ENCODE results near the gene CD151. TPM values are rescaled to one million over a fixed set of nuclear protein-coding genes. Genes with fewer than 3 reads are reported as not detected.
A peak's percentile ranks its signal among the peaks of the same experiment; 100 is the strongest.

The CD151 gene
- polyA plus RNA-seq, 3 donors from 2014 or later, result 19.7 to 25.7 (median 23.7) TPM

DNA sequence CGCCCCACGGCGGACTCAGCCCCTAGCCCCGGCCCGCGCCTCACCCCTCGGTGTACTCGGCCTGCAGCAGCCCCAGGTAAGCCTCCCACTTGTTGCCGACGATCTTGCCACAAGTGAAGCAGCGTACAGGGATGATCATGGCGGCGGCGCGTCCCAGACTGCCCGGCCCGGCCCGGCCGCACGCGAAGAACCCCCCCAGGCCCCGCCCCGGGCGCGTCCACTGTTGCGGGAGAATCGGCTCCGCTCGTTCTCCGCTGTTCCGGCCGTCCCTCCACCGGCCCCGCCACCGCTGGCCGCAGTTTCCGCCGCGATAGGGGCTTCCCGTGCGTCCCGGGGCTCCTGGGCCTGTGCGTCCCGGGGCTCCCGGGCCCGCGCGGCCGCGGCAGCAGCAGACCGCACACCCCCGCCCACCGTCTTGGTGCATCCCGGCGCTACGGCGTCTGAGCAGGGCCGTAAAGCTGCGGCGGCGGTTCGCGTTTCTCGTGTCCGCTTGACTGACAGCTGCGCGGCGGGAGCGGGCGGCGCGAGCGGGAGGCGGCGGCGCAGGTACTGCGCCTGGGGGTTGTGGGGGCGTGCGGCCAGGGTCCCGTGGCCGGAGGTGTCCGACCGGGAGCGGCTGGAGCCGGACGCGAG, 9.7 kb downstream of the CD151 start, which contains the start of the genes POLR2L and TSPAN4:
Gene POLR2L, minus strand, starts transcription at position 160 of the 633 bp plus-strand sequence. Its CDS starts 21 bp downstream, at position 139.
Gene TSPAN4, plus strand, starts transcription at position 483 of the 633 bp plus-strand sequence. CDS start 7,453 bp downstream, outside the sequence.
- Mint-ChIP-seq H3K4me1 (peaks cover 27 to 36% of the 10 kb centered on the region in 2 donors), H3K27me3 (ENCODE audit: low read depth in 3 of 3) (peaks cover 3 to 8% (median 7%) of the 10 kb centered on the region in 3 donors), H3K4me3 (peak within 1 kb of the TSS; percentile 85 to 89 (median 87)), H3K36me3 (no peaks in the 10 kb centered on the region), H3K27ac (peak within 1 kb of the TSS; percentile 55 to 82 (median 68)), H3K9me3 (no peaks in the 10 kb centered on the region)
- DNase-seq, result peak; percentile 86 to 87 (median 87)

DNA sequence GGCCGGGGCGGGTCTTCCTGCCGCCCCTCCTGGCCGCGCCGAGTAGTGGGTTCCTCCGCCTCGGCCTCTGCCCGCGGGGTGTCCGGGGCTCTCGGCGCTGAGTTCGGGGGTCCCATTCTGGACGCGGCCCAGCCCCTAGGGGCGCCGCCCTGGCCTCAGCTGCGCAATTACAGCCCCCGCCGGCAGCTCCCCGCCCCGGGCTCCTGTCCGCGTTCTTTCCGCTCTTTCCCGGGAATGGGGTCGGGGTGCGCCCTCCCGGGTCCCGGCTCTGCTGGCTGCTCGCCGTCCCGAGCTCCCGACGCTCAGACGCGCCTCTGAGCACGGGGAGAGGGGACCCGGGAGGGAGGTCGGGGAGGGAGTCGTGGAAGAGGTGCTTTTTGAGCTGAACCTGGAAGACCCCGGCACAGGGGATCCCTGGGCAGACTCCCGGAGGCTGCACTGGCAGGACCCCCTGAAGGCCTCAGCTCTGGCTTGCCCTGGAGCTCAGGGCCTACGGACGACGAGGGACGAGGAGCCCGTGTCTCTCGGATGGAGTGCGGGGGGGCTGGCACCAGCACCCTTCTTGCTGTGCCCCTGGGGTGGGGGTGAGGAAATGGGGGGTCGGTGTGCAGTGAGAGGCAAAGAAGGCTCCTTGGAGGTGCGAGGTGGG, 10.5 kb downstream of the CD151 start:
- Mint-ChIP-seq H3K4me1 (peaks cover 19 to 28% of the 10 kb centered on the region in 2 donors), H3K36me3 (no peaks in the 10 kb centered on the region), H3K27me3 (ENCODE audit: low read depth in 3 of 3) (peaks cover 3 to 8% (median 7%) of the 10 kb centered on the region in 3 donors), H3K9me3 (no peaks in the 10 kb centered on the region), H3K4me3 (peak overlapping the region; percentile 68 to 84 (median 78)), H3K27ac (peak overlapping the region in 4 of 6 donors; percentile 35 to 79 (median 66))
- no peak for DNase-seq

- peak overlapping the region in 4 of 6 donors; percentile 35 to 79 (median 66) for H3K27ac Mint-ChIP-seq
- DNase-seq, result peak in 2 of 3 donors; percentile 39 to 46
- H3K4me1 Mint-ChIP-seq, result peaks cover 18 to 29% of the 10 kb centered on the region in 2 donors
Measured at GRCh38 chr11:843818-844692, 11.3 kb downstream of the CD151 start.

GRCh38 chr11:844693-845644, 12.2 kb downstream of the CD151 start:
- H3K27me3 Mint-ChIP-seq (ENCODE audit: low read depth in 3 of 3), result peaks cover 1 to 8% (median 7%) of the 10 kb centered on the region in 3 donors
- H3K36me3 Mint-ChIP-seq, result no peaks in the 10 kb centered on the region
- peak overlapping the region in 1 of 6 donors; percentile 45 for H3K27ac Mint-ChIP-seq
- peaks cover 18 to 28% of the 10 kb centered on the region in 2 donors for H3K4me1 Mint-ChIP-seq
- H3K4me3 Mint-ChIP-seq, result peak overlapping the region in 3 of 5 donors; percentile 17 to 42 (median 21)
- H3K9me3 Mint-ChIP-seq, result no peaks in the 10 kb centered on the region
- DNase-seq, result no peak

More at GRCh38 chr11:843818-844692, 11.3 kb downstream of the CD151 start:
- Mint-ChIP-seq H3K9me3 (no peaks in the 10 kb centered on the region), H3K4me3 (peak overlapping the region; percentile 68 to 84 (median 78)), H3K36me3 (no peaks in the 10 kb centered on the region), H3K27me3 (ENCODE audit: low read depth in 3 of 3) (peaks cover 3 to 8% (median 7%) of the 10 kb centered on the region in 3 donors)

GRCh38 chr11:845872-846495, 13.2 kb downstream of the CD151 start:
- peaks cover 8 to 18% of the 10 kb centered on the region in 2 donors for H3K4me1 Mint-ChIP-seq
- peaks cover 1 to 8% (median 7%) of the 10 kb centered on the region in 3 donors for H3K27me3 Mint-ChIP-seq (ENCODE audit: low read depth in 3 of 3)
- H3K4me3 Mint-ChIP-seq, result no peak overlapping the region
- H3K9me3 Mint-ChIP-seq, result no peaks in the 10 kb centered on the region
- no peaks in the 10 kb centered on the region for H3K36me3 Mint-ChIP-seq
- no peak for DNase-seq
- no peak overlapping the region for H3K27ac Mint-ChIP-seq

DNA sequence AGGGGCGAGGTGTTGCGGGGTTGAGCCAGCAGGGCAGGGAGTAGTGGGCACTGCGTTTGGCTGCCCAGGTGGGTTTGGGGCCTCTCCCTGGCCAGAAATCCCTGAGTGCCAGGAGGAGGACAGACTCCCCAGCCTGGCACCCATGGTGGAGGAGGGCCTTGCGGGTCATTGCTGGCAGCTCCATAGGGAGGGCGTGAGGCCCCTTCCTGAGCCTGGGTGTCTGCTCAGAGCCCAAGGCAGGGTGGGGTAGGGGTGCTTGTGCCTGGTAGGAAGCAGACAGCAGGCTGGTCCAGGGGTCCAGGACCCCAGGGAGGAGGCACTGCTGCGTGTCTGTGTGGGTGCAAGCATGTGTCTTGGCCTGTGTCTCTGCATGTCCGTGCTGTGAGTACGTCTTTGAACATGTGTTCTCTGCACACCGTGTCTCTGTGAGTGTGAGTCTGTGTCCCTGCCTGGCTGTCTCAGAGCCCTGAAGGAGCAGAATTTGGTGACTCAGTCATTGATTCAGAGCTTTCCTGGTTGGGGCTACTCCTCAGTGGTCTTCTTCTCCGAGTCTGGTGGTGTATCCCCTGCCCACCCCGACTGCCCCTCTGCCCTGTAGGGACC, 13.8 kb downstream of the CD151 start:
- H3K27me3 Mint-ChIP-seq (ENCODE audit: low read depth in 3 of 3), result peaks cover 1 to 8% (median 7%) of the 10 kb centered on the region in 3 donors
- no peaks in the 10 kb centered on the region for H3K9me3 Mint-ChIP-seq
- peak overlapping the region in 1 of 6 donors; percentile 65 for H3K27ac Mint-ChIP-seq
- H3K4me1 Mint-ChIP-seq, result peaks cover 5 to 13% of the 10 kb centered on the region in 2 donors
- no peaks in the 10 kb centered on the region for H3K36me3 Mint-ChIP-seq
- no peak overlapping the region for H3K4me3 Mint-ChIP-seq
- DNase-seq, result no peak

GRCh38 chr11:847876-848275, 15.1 kb downstream of the CD151 start:
- H3K4me3 Mint-ChIP-seq, result no peak overlapping the region
- peaks cover 5 to 13% of the 10 kb centered on the region in 2 donors for H3K4me1 Mint-ChIP-seq
- no peak overlapping the region for H3K27ac Mint-ChIP-seq
- H3K27me3 Mint-ChIP-seq (ENCODE audit: low read depth in 3 of 3), result peaks cover 0 to 10% (median 7%) of the 10 kb centered on the region in 3 donors
- H3K9me3 Mint-ChIP-seq, result peaks cover 0 to 1% (median 0%) of the 10 kb centered on the region in 6 donors
- H3K36me3 Mint-ChIP-seq, result no peaks in the 10 kb centered on the region
- DNase-seq, result no peak

- Mint-ChIP-seq H3K36me3 (no peaks in the 10 kb centered on the region), H3K4me1 (peaks cover 4 to 11% of the 10 kb centered on the region in 2 donors), H3K4me3 (peak overlapping the region in 4 of 5 donors; percentile 10 to 52 (median 44)), H3K9me3 (peaks cover 0 to 1% (median 0%) of the 10 kb centered on the region in 6 donors), H3K27ac (no peak overlapping the region), H3K27me3 (ENCODE audit: low read depth in 3 of 3) (peaks cover 0 to 9% (median 6%) of the 10 kb centered on the region in 3 donors)
- peak; percentile 66 to 69 (median 67) for DNase-seq
Measured at GRCh38 chr11:848380-848931, 15.7 kb downstream of the CD151 start.

DNA sequence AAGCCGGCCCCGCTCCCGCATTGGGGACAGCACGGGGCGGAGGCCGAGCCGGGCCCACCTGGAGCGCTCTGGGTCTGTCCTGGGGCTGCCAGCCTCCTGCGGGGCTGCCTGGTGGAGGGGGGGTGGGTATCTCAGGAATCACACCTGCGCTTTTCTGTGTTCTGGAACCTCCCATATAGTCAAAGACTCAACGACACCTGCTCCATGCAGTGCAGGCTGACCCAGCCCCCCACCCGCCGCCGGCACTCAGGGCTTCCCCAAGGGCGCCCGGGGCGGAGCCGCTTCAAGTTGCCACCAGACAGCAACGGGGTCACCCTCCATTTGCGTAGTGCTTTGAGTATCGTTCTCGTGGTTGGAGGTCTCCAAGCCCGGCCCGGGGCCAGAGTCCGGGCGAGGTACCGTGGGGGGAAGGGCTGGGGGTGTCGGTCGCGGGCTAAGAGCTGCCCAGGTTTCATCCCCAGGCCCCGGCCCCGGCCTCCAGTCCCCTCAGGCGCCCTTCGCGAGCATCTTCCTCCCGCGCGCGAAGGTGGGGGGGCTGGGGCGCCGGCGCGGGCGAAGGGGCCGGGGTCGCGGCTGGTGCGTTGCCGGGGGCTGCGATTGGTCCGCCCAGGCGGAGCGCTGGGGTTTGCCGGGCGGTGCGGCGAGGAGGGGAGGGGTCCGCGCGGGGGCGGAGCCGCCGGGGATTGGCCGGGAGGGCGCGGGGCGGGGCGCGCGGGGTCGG, 16.5 kb downstream of the CD151 start:
- no peaks in the 10 kb centered on the region for H3K36me3 Mint-ChIP-seq
- H3K27ac Mint-ChIP-seq, result no peak overlapping the region
- no peak for DNase-seq
- H3K4me1 Mint-ChIP-seq, result peaks cover 0 to 5% of the 10 kb centered on the region in 2 donors
- H3K9me3 Mint-ChIP-seq, result peaks cover 0 to 1% (median 0%) of the 10 kb centered on the region in 6 donors
- peak overlapping the region; percentile 42 to 74 (median 54) for H3K4me3 Mint-ChIP-seq
- H3K27me3 Mint-ChIP-seq (ENCODE audit: low read depth in 3 of 3), result peaks cover 0 to 3% (median 0%) of the 10 kb centered on the region in 3 donors

- DNase-seq, result no peak
- peaks cover 0 to 5% of the 10 kb centered on the region in 2 donors for H3K4me1 Mint-ChIP-seq
- H3K36me3 Mint-ChIP-seq, result no peaks in the 10 kb centered on the region
- peak overlapping the region; percentile 27 to 67 (median 64) for H3K4me3 Mint-ChIP-seq
- H3K9me3 Mint-ChIP-seq, result peaks cover 0 to 1% (median 0%) of the 10 kb centered on the region in 6 donors
- peaks cover 0 to 2% (median 0%) of the 10 kb centered on the region in 3 donors for H3K27me3 Mint-ChIP-seq (ENCODE audit: low read depth in 3 of 3)
- H3K27ac Mint-ChIP-seq, result no peak overlapping the region
Measured at GRCh38 chr11:849951-850774, 17.4 kb downstream of the CD151 start.
